Inflammatory macrophage treated with lipopolysaccharide for 1 hour (primary cell): ENCODE measurements around the gene SRPRB.

ENCODE experiments used
- DNase-seq, 2 donors: peaks; one replicate each; pipeline ENCODE4 v3.0.0-alpha.2; 2020 to 2022

The SRPRB gene

GRCh38 chr3:133849346-133849745, 43.7 kb downstream of the SRPRB start:
- no peak for DNase-seq

GRCh38 chr3:133850034-133850433, 44.4 kb downstream of the SRPRB start:
- DNase-seq, result no peak

GRCh38 chr3:133851266-133851906, 45.8 kb downstream of the SRPRB start:
- DNase-seq, result no peak

- DNase-seq, result no peak
These were observed 46.3 kb downstream of the SRPRB start for GRCh38 chr3:133851931-133852330.

- no peak for DNase-seq
These were observed 47.7 kb downstream of the SRPRB start for GRCh38 chr3:133853063-133853924.

GRCh38 chr3:133853925-133854227, 48.3 kb downstream of the SRPRB start:
- no peak for DNase-seq

- no peak for DNase-seq
These were observed 48.8 kb downstream of the SRPRB start for GRCh38 chr3:133854264-133855001.

GRCh38 chr3:133855002-133855370, 49.4 kb downstream of the SRPRB start:
- DNase-seq, result no peak

- no peak for DNase-seq
These were observed 50.2 kb downstream of the SRPRB start for GRCh38 chr3:133855772-133856171.

GRCh38 chr3:133856316-133856715, 50.7 kb downstream of the SRPRB start:
- DNase-seq, result no peak

GRCh38 chr3:133857767-133858166, 52.2 kb downstream of the SRPRB start:
- DNase-seq, result peak in 1 of 2 donors; percentile 1

- no peak for DNase-seq
These were observed 54.0 kb downstream of the SRPRB start for GRCh38 chr3:133859381-133860234.

GRCh38 chr3:133860519-133860918, 54.9 kb downstream of the SRPRB start:
- no peak for DNase-seq

GRCh38 chr3:133862161-133862560, 56.5 kb downstream of the SRPRB start:
- DNase-seq, result no peak

- DNase-seq, result no peak
These were observed 58.3 kb downstream of the SRPRB start for GRCh38 chr3:133863911-133864310.

- no peak for DNase-seq
These were observed 59.0 kb downstream of the SRPRB start for GRCh38 chr3:133864616-133865015.

- no peak for DNase-seq
These were observed 59.7 kb downstream of the SRPRB start for GRCh38 chr3:133865136-133865855.

- no peak for DNase-seq
These were observed 60.5 kb downstream of the SRPRB start for GRCh38 chr3:133866141-133866540.

- no peak for DNase-seq
These were observed 62.6 kb downstream of the SRPRB start for GRCh38 chr3:133868186-133868585.

GRCh38 chr3:133868758-133869475, 63.3 kb downstream of the SRPRB start:
- no peak for DNase-seq

GRCh38 chr3:133869586-133869985, 64.0 kb downstream of the SRPRB start:
- DNase-seq, result no peak

GRCh38 chr3:133870822-133871221, 65.2 kb downstream of the SRPRB start:
- no peak for DNase-seq
